IgD-negative memory B cell (primary cell): ENCODE data around the gene TMED1. TPM values are rescaled to one million over a fixed set of nuclear protein-coding genes. Genes with fewer than 3 reads are reported as not detected.
"Not testable (repeated sequence)": the region's sequence is repeated elsewhere in the genome, so short reads cannot be mapped to it uniquely, and the experiment has no call there.

Source experiments
- H3K27ac Mint-ChIP-seq, 3 donors: one replicate each; pipeline ENCODE4 v1.8.0; 2020 to 2022; ENCODE audit warnings: mild to moderate bottlenecking in 3 of 3, mixed read lengths in 3 of 3, moderate library complexity in 1 of 3
- H3K27me3 Mint-ChIP-seq: one replicate; pipeline ENCODE4 v1.8.0; 2021; ENCODE audit warnings: mixed read lengths
- H3K36me3 Mint-ChIP-seq: one replicate; pipeline ENCODE4 v1.8.0; 2020; ENCODE audit warnings: mild to moderate bottlenecking, mixed read lengths
- H3K4me1 Mint-ChIP-seq, 3 donors: one replicate each; pipeline ENCODE4 v1.8.0; 2020 to 2022; ENCODE audit warnings: mixed read lengths in 3 of 3, mild to moderate bottlenecking in 1 of 3
- H3K4me3 Mint-ChIP-seq, 4 donors: one replicate each; pipeline ENCODE4 v1.8.0; 2020 to 2022; ENCODE audit warnings: mild to moderate bottlenecking in 4 of 4, mixed read lengths in 4 of 4, moderate library complexity in 3 of 4
- H3K9me3 Mint-ChIP-seq, 3 donors: one replicate each; pipeline ENCODE4 v1.8.0; 2020 to 2021; ENCODE audit warnings: mixed read lengths in 3 of 3, mild to moderate bottlenecking in 1 of 3
- polyA plus RNA-seq: library from polyadenylated mRNA; unstranded; fragments of 300-500 nt; fragmentation: Illumina TruSeq; gene quantifications from one replicate; pipeline ENCODE4 v1.2.3, GENCODE V29; 2021

Gene TMED1
- 26.9 TPM for polyA plus RNA-seq

GRCh38 chr19:10835754-10836478, at the start of gene TMED1:
Gene TMED1, minus strand, starts transcription at chr19:10836212. Its CDS starts 21 bp downstream, at chr19:10836191.
- Mint-ChIP-seq H3K27me3 (peaks cover 2% of the 10 kb centered on the region), H3K36me3 (peaks cover 2% of the 10 kb centered on the region), H3K9me3 (peaks cover 2 to 10% (median 4%) of the 10 kb centered on the region in 3 donors), H3K4me3 (peak within 1 kb of the TSS; percentile 92 to 99 (median 97)), H3K4me1 (peaks cover 7 to 17% (median 10%) of the 10 kb centered on the region in 3 donors), H3K27ac (peak within 1 kb of the TSS; percentile 89 to 100 (median 99))

GRCh38 chr19:10885201-10886169, 49.5 kb upstream of the TMED1 start:
- H3K4me3 Mint-ChIP-seq: no peak overlapping the region
- no peaks in the 10 kb centered on the region for H3K27me3 Mint-ChIP-seq
- no peaks in the 10 kb centered on the region for H3K36me3 Mint-ChIP-seq
- H3K27ac Mint-ChIP-seq: no peak overlapping the region
- H3K4me1 Mint-ChIP-seq: peaks cover 6 to 7% (median 6%) of the 10 kb centered on the region in 3 donors
- H3K9me3 Mint-ChIP-seq: no peaks in the 10 kb centered on the region

GRCh38 chr19:10884274-10884673, 48.3 kb upstream of the TMED1 start:
- H3K27me3 Mint-ChIP-seq: no peaks in the 10 kb centered on the region
- H3K27ac Mint-ChIP-seq: no peak overlapping the region
- H3K4me3 Mint-ChIP-seq: no peak overlapping the region
- peaks cover 7 to 11% (median 8%) of the 10 kb centered on the region in 3 donors for H3K4me1 Mint-ChIP-seq
- H3K9me3 Mint-ChIP-seq: no peaks in the 10 kb centered on the region
- H3K36me3 Mint-ChIP-seq: no peaks in the 10 kb centered on the region

GRCh38 chr19:10882108-10882457, 46.1 kb upstream of the TMED1 start:
- H3K4me1 Mint-ChIP-seq: peaks cover 14 to 19% (median 17%) of the 10 kb centered on the region in 3 donors
- no peak overlapping the region for H3K4me3 Mint-ChIP-seq
- H3K27me3 Mint-ChIP-seq: no peaks in the 10 kb centered on the region
- H3K27ac Mint-ChIP-seq: no peak overlapping the region
- H3K36me3 Mint-ChIP-seq: no peaks in the 10 kb centered on the region
- no peaks in the 10 kb centered on the region for H3K9me3 Mint-ChIP-seq

- Mint-ChIP-seq H3K4me3 (no peak overlapping the region), H3K9me3 (no peaks in the 10 kb centered on the region), H3K27me3 (no peaks in the 10 kb centered on the region), H3K36me3 (no peaks in the 10 kb centered on the region), H3K27ac (no peak overlapping the region), H3K4me1 (peaks cover 18 to 23% (median 21%) of the 10 kb centered on the region in 3 donors)
These were observed 45.5 kb upstream of the TMED1 start for GRCh38 chr19:10881403-10882107.

GRCh38 chr19:10878253-10878652, 42.2 kb upstream of the TMED1 start:
- H3K36me3 Mint-ChIP-seq: peaks cover 4% of the 10 kb centered on the region
- peak overlapping the region; percentile 86 to 90 (median 88) for H3K27ac Mint-ChIP-seq
- peaks cover 23 to 29% (median 24%) of the 10 kb centered on the region in 3 donors for H3K4me1 Mint-ChIP-seq
- H3K9me3 Mint-ChIP-seq: no peaks in the 10 kb centered on the region
- H3K27me3 Mint-ChIP-seq: no peaks in the 10 kb centered on the region
- peak overlapping the region; percentile 56 to 90 (median 81) for H3K4me3 Mint-ChIP-seq

GRCh38 chr19:10877608-10878007, 41.6 kb upstream of the TMED1 start:
- Mint-ChIP-seq H3K4me3 (peak overlapping the region in 3 of 4 donors; percentile 76 to 90 (median 77)), H3K4me1 (peaks cover 27 to 35% (median 28%) of the 10 kb centered on the region in 3 donors)
- not testable (repeated sequence) for H3K27me3 Mint-ChIP-seq

GRCh38 chr19:10876459-10877240, 40.6 kb upstream of the TMED1 start:
- H3K36me3 Mint-ChIP-seq: peaks cover 4% of the 10 kb centered on the region
- no peaks in the 10 kb centered on the region for H3K27me3 Mint-ChIP-seq
- H3K27ac Mint-ChIP-seq: peak overlapping the region; percentile 61 to 85 (median 80)
- peak overlapping the region; percentile 30 to 80 (median 70) for H3K4me3 Mint-ChIP-seq
- H3K4me1 Mint-ChIP-seq: peaks cover 28 to 36% (median 30%) of the 10 kb centered on the region in 3 donors
- H3K9me3 Mint-ChIP-seq: no peaks in the 10 kb centered on the region

More at GRCh38 chr19:10877608-10878007, 41.6 kb upstream of the TMED1 start:
- not testable (repeated sequence) for H3K36me3 Mint-ChIP-seq, H3K9me3 Mint-ChIP-seq
- peak overlapping the region in 2 of 3 donors; percentile 86 to 88 for H3K27ac Mint-ChIP-seq

- Mint-ChIP-seq H3K4me1 (peaks cover 23 to 37% (median 28%) of the 10 kb centered on the region in 3 donors), H3K27me3 (no peaks in the 10 kb centered on the region), H3K27ac (peak overlapping the region; percentile 60 to 89 (median 89)), H3K4me3 (peak overlapping the region; percentile 66 to 91 (median 86)), H3K9me3 (no peaks in the 10 kb centered on the region), H3K36me3 (peaks cover 4% of the 10 kb centered on the region)
These were observed 38.0 kb upstream of the TMED1 start for GRCh38 chr19:10874024-10874423.

GRCh38 chr19:10872546-10873107, 36.6 kb upstream of the TMED1 start:
- Mint-ChIP-seq H3K4me1 (peaks cover 21 to 34% (median 25%) of the 10 kb centered on the region in 3 donors), H3K36me3 (peaks cover 4% of the 10 kb centered on the region), H3K4me3 (peak overlapping the region; percentile 80 to 93 (median 86)), H3K27ac (peak overlapping the region; percentile 61 to 83 (median 78)), H3K27me3 (no peaks in the 10 kb centered on the region), H3K9me3 (no peaks in the 10 kb centered on the region)

GRCh38 chr19:10871711-10872545, 35.9 kb upstream of the TMED1 start:
- H3K27ac Mint-ChIP-seq: peak overlapping the region; percentile 61 to 83 (median 78)

GRCh38 chr19:10870955-10871603, 35.1 kb upstream of the TMED1 start, which contains the start of gene CARM1:
Gene CARM1, plus strand, starts transcription at chr19:10871553. Its CDS starts 150 bp downstream, at chr19:10871703.
- Mint-ChIP-seq H3K27ac (peak within 1 kb of the TSS; percentile 61 to 92 (median 86)), H3K4me3 (peak within 1 kb of the TSS; percentile 80 to 94 (median 88)), H3K36me3 (peaks cover 4% of the 10 kb centered on the region), H3K4me1 (peaks cover 16 to 28% (median 19%) of the 10 kb centered on the region in 3 donors), H3K27me3 (no peaks in the 10 kb centered on the region), H3K9me3 (no peaks in the 10 kb centered on the region)

More at GRCh38 chr19:10871711-10872545, 35.9 kb upstream of the TMED1 start:
- Mint-ChIP-seq H3K4me1 (peaks cover 19 to 34% (median 22%) of the 10 kb centered on the region in 3 donors), H3K36me3 (peaks cover 4% of the 10 kb centered on the region), H3K4me3 (peak overlapping the region; percentile 80 to 93 (median 86)), H3K9me3 (no peaks in the 10 kb centered on the region), H3K27me3 (no peaks in the 10 kb centered on the region)
